HG03571 (cell line): ENCODE data around the gene CYB561.

Experiments used
- ATAC-seq: cut with Tn5 transposase; IDR thresholded peaks from one replicate; pipeline ENCODE4 v1.9.1; 2021; ENCODE audit not compliant: unreplicated experiment

The CYB561 gene

DNA sequence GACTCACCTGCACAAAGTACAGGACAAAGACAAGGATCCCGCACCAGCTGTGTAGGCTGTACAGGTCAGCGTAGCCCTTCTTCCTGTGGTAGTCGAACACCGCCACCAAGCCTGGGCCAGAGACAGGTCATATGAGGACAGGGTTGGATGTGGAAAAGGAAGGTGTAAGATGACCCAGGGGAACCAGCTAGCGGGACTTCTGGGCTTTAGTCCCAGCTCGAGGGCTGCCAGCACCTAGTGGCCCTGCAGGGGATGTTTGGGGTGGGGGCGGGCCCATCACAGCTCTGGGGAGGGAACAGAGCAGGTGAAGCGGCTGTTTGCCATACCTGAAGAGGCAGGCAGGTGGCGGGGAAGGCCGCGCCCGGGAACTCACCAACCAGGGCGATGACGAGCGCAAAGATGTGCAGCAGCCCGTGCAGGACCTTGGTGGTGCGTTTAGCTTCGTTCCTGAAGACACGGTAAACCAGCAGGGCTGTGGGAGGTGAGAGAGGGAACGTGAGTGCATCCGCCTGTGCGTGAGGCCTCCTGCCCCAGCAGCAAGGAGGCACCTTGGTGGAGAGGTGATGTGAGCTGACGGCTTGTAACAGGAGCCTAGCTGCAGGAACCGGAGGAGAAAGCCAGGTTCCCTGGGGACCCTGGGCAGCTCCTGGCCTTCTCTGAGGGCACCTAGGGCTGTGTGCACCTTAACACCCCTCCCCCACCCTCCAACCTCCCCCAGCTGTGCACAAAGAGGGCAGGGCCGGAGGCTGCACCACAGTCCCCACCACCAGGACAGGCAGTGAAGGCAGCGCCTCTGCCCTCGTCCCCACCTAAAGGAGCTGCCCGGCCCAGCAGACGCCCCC, 10.2 kb downstream of the CYB561 start:
- ATAC-seq, result no peak

GRCh38 chr17:63434951-63435571, 11.0 kb downstream of the CYB561 start:
- no peak for ATAC-seq

DNA sequence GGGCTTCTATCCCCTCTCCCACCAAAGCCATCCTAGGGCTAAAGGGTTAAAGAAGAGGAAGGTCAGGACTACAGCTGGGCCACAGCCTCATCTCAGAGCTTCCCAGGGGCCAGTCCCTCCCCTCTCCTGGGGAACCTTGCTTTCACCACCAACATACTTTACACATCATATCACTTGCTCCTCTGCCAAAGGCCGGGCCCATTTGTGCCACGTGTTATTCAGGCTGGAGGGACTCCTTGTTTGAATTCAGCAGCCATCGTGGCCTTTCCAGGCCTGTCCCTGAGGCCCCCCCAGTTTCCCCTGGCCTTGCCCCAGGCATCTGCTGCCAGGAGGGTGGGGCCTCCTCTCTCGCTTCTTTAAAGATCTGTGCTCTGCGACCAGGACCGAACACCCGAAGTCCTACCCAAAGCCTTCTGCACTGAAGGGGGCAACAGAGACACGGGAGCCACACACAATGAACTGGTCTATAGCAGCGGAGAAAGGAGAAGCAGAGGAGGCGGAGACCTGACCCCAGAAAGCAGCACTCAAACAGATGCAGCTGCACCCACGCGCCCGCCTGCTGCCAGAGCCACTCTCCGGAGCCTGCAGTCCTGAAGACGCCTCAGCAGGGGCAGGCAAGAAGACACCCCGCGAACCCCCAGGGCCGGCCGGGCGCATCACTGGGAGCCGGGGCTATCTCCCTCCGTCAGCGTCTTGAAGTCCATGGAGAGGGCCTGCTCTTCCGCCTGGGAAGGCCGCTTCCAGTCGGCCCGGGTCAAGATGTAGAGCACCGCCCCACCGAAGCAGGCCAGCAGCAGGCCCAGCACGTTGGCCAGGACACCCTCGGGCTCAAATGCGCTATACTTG, 12.1 kb downstream of the CYB561 start:
- no peak for ATAC-seq

GRCh38 chr17:63431939-63432804, 13.9 kb downstream of the CYB561 start:
- ATAC-seq, result no peak

GRCh38 chr17:63431618-63431938, 14.5 kb downstream of the CYB561 start:
- ATAC-seq, result no peak

- ATAC-seq, result no peak
Measured at GRCh38 chr17:63430223-63430622, 15.9 kb downstream of the CYB561 start.

DNA sequence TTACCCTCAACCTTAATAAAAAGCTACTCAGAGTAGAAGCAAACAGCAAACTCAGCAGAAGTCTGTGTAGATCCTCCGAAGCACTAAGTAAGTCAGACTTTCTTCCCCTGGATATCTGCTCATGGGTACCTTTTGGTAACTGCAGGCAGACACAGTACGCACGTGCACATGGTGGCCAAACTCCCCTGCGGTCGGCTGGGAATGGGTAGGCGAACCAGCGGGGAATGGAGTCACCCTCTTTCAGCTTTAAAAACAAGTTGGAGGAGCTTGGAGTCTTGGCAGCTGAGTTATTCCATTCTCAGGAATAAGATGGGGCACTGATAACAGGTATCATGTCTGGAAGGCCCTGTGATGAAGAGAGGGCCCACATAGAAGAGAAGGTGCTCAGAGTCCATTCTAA, 16.3 kb downstream of the CYB561 start:
- ATAC-seq, result no peak

DNA sequence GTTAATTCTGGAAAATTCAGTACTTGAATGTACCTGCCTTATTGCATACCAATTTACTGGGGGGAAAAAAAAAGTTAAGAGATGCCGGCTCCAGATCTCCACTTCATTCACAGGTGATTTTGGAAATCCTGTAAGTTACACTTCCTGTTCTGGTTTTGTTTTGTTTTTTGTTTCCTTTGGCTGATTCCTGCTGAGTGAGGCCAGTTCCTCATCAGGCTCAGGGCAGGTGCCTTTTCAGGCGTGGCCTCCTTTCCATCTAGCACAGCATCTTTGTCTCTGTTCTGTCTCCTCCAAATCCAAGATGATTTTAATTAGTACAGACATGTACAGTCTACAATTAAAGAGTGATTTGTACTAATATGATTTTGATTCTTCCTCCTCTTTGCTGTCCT, 19.2 kb downstream of the CYB561 start:
- no peak for ATAC-seq

GRCh38 chr17:63426041-63426916, 19.8 kb downstream of the CYB561 start:
- no peak for ATAC-seq

DNA sequence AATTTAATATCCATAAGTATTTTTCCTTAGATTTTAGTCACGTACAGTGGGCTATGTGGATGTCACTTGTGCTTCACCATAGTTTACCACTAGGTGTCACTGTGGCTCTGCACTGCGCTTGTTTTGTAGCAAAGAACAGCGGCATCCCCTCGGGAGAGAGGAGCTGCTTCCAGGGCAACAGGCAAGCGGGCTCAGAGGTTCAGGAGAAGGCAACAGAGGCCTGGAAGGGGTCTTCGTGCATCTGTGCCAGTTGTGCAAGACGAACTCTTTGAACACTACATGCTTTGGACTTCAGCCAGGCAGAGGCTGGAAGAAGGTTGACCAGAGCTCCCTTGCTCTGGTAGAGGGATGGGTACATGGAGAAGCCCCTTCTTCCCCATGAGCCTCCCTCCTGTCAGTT, 20.6 kb downstream of the CYB561 start:
- ATAC-seq, result no peak

DNA sequence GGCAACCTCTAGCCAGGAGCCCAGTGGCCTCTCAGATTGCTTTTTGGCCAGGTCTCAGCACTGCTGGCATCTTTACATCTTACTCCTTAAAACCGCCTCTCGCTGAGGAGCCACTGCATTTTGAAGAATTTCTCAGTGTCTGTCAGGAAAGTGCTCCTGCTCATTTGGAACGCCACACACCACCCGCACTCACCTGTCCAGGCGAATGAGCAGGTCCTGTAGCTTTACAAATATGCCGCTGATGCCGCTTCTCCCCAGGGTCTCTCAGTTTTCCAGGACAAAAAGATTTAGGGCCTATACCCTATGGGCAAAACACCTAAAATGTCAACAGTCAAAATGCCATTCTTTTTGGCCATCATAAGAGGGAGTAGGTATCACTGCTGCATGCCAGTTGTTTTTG, 22.1 kb downstream of the CYB561 start:
- no peak for ATAC-seq

GRCh38 chr17:63423251-63423950, 22.7 kb downstream of the CYB561 start:
- no peak for ATAC-seq

- no peak for ATAC-seq
Measured at GRCh38 chr17:63421681-63422645, 24.1 kb downstream of the CYB561 start.

- ATAC-seq, result no peak
Measured at GRCh38 chr17:63420868-63421680, 25.0 kb downstream of the CYB561 start.

GRCh38 chr17:63419949-63420867, 25.9 kb downstream of the CYB561 start:
- ATAC-seq, result no peak

- no peak for ATAC-seq
Measured at GRCh38 chr17:63419398-63419797, 26.7 kb downstream of the CYB561 start.
